ENCODE data around the gene GSK3A.

Gene GSK3A

GRCh38 chr19:42247640-42248199 lies 5.3 kb upstream of the GSK3A start:
- DNase-seq, result no peak

- no peak for DNase-seq
Observed at GRCh38 chr19:42246922-42247639, 4.7 kb upstream of the GSK3A start.

- DNase-seq, result peak; percentile 69
Observed at GRCh38 chr19:42246143-42246921, 3.9 kb upstream of the GSK3A start.

GRCh38 chr19:42245231-42245630 lies 2.8 kb upstream of the GSK3A start:
- DNase-seq, result no peak

- DNase-seq, result peak; percentile 93
Observed at GRCh38 chr19:42244347-42245220, 2.2 kb upstream of the GSK3A start.

- DNase-seq, result no peak
Observed at GRCh38 chr19:42242069-42242511, 312 bp downstream of the GSK3A start.

GRCh38 chr19:42241279-42241678 lies 1.1 kb downstream of the GSK3A start:
- DNase-seq, result no peak

- DNase-seq, result no peak
Observed at GRCh38 chr19:42239544-42240220, 2.7 kb downstream of the GSK3A start.

GRCh38 chr19:42235181-42235580 lies 7.2 kb downstream of the GSK3A start:
- no peak for DNase-seq

GRCh38 chr19:42234364-42234763 lies 8.0 kb downstream of the GSK3A start:
- no peak for DNase-seq

GRCh38 chr19:42233678-42234292 lies 8.6 kb downstream of the GSK3A start:
- no peak for DNase-seq

GRCh38 chr19:42233106-42233505 lies 9.3 kb downstream of the GSK3A start:
- DNase-seq, result no peak

GRCh38 chr19:42232435-42232834 lies 10.0 kb downstream of the GSK3A start:
- DNase-seq, result no peak

- no peak for DNase-seq
Observed at GRCh38 chr19:42230571-42230970, 11.8 kb downstream of the GSK3A start.

GRCh38 chr19:42229855-42230351 lies 12.5 kb downstream of the GSK3A start:
- DNase-seq, result no peak

- DNase-seq, result no peak
Observed at GRCh38 chr19:42229301-42229854, 13.0 kb downstream of the GSK3A start.

- DNase-seq, result no peak
Observed at GRCh38 chr19:42228641-42229040, 13.8 kb downstream of the GSK3A start.

GRCh38 chr19:42226886-42227285 lies 15.5 kb downstream of the GSK3A start:
- DNase-seq, result no peak

- no peak for DNase-seq
Observed at GRCh38 chr19:42225718-42226292, 16.6 kb downstream of the GSK3A start.

- no peak for DNase-seq
Observed at GRCh38 chr19:42224940-42225717, 17.3 kb downstream of the GSK3A start.
